HL-60 (cell line): ENCODE measurements around the gene GRAMD1A.
"Not testable (repeated sequence)": the region's sequence is repeated elsewhere in the genome, so short reads cannot be mapped to it uniquely, and the experiment has no call there.

ENCODE experiments used
- DNase-seq, 2 experiments: peaks; one replicate each; pipeline ENCODE4 v3.0.0-alpha.2; 2010 to 2020; ENCODE audit warnings: low read depth in 1 of 2, low spot score in 1 of 2
- H3K27ac ChIP-seq: fragments of 250-450 bp; sonication (Bioruptor Pico); replicated peaks from 2 replicates; pipeline ENCODE4 v1.5.1; 2020; ENCODE audit warnings: mild to moderate bottlenecking, moderate library complexity
- H3K27me3 ChIP-seq: fragments of 250-450 bp; sonication (Bioruptor Pico); 2 replicates; pipeline ENCODE4 v1.5.1; 2021; ENCODE audit warnings: mild to moderate bottlenecking, moderate library complexity; ENCODE audit not compliant: insufficient read depth, poor library complexity, severe bottlenecking
- H3K4me3 ChIP-seq: replicated peaks from 2 replicates; pipeline ENCODE4 v1.5.1; 2011; ENCODE audit warnings: mild to moderate bottlenecking, control low read depth, low read length; ENCODE audit not compliant: insufficient read depth
- GABPA ChIP-seq: IDR thresholded peaks from 2 replicates; pipeline ENCODE4 v1.6.1; 2012; ENCODE audit warnings: low read depth
- POLR2AphosphoS5 ChIP-seq: IDR thresholded peaks from 2 replicates; pipeline ENCODE4 v1.6.1; 2012; ENCODE audit warnings: low read depth
- SPI1 ChIP-seq: IDR thresholded peaks from 2 replicates; pipeline ENCODE4 v1.6.1; 2012; ENCODE audit warnings: low read depth, mild to moderate bottlenecking, borderline replicate concordance
- TF ChIP-seq, protein P1 (sequence below): IDR thresholded peaks from one replicate; pipeline ENCODE4 v1.5.1; 2011; ENCODE audit warnings: low read length, control low read depth, inconsistent platforms; ENCODE audit not compliant: insufficient read depth
- TF ChIP-seq, protein P2 (sequence below): IDR thresholded peaks from 2 replicates; pipeline ENCODE4 v1.6.1; 2012; ENCODE audit warnings: low read depth; ENCODE audit not compliant: insufficient replicate concordance

Gene GRAMD1A

DNA sequence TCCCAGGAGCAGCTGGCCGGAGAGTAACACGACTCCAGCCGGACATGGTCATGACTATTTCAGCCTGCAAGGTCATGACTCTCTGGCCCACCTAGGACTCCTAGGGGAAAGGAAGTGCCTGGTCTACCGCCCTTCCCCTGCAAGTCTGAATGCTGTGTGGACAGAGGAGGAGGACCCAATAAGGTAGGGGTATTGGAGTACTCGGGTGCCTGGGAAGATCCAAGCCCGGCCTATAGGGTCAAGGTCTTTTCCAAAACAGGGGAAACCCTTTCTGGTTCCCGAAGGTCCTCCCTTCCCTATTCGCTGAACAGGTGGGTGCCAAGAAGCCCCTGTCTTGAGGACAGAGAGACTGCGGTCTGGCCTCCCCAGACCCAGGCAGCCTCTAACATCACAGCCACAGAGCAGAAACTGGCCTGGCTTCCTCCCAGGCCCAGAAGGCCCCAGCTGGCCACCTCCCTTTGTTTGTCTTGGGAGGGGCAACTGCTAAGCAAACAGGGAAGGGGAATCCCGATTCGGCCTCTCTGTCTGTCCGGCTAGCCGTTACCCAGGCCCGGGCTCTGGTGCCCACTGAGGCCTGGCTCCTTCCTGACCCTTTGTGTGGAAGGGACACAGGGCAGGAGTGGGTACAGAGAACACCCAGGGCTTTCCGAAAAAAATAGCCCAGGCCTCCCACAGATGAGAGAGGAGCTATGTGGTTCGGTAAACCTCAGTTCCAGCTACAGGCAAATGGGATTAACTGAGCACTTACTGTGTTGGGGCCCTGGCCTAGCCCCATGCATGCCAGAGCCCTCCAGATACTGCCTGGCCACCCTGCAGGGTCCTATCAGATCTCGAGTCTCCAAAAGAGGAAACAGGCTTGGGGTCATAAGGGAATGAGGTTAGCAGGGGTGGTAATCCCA is 5.2 kb upstream of the GRAMD1A start:
- Histone ChIP-seq H3K27me3 (no peaks in the 10 kb centered on the region), H3K4me3 (no peak overlapping the region), H3K27ac (no peak overlapping the region)
- DNase-seq = no peak
- TF ChIP-seq, protein P1, sequence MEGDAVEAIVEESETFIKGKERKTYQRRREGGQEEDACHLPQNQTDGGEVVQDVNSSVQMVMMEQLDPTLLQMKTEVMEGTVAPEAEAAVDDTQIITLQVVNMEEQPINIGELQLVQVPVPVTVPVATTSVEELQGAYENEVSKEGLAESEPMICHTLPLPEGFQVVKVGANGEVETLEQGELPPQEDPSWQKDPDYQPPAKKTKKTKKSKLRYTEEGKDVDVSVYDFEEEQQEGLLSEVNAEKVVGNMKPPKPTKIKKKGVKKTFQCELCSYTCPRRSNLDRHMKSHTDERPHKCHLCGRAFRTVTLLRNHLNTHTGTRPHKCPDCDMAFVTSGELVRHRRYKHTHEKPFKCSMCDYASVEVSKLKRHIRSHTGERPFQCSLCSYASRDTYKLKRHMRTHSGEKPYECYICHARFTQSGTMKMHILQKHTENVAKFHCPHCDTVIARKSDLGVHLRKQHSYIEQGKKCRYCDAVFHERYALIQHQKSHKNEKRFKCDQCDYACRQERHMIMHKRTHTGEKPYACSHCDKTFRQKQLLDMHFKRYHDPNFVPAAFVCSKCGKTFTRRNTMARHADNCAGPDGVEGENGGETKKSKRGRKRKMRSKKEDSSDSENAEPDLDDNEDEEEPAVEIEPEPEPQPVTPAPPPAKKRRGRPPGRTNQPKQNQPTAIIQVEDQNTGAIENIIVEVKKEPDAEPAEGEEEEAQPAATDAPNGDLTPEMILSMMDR = no peak

DNA sequence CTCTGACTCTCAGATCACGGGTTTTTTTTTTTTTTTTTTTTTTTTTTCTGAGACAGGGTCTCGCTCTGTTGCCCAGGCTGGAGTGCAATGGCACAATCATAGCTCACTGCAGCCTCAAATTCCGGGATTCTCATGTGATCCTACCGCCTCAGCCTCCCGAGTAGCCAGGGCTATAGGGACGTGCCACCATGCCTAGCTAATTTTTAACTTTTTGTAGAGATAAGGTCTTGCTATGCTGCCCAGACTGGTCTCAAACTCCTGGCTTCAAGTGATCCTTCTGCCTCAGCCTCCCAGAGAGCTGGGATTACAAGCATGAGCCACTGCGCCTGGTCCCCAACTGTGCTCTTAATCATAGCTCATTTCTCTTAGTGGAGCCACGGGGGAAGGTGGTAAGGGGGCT is 4.6 kb upstream of the GRAMD1A start:
- TF ChIP-seq, protein P1 = no peak
- no peak for TF ChIP-seq POLR2AphosphoS5
- no peak for TF ChIP-seq SPI1
- no peak for DNase-seq
- no peaks in the 10 kb centered on the region for H3K27me3 ChIP-seq
- no peak overlapping the region for H3K4me3 ChIP-seq
- no peak overlapping the region for H3K27ac ChIP-seq

DNA sequence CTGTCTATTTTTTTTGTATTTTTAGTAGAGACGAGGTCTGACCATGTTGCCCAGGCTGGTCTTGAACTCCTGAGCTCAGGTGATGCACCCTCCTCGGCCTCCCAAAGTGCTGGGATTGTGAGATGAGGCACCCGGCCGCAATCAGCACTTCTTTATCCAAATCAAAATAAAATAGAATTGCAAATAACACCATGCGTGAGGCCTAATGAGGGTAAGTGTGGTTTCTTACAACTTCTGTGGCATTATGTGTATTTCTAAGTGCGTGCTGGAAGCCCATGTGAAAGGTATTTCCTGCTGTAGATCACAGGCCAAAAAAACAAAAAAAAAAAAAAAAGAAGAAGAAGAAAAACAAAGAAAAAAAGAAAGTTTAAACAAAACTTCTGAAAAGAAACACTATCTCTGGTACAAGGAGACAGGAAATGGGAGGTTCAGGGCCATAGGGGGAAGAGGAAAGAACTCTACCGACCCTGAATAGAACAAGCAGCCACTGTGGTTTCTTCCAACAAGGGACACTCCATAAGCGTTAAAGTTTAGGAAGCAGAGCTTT is 3.0 kb upstream of the GRAMD1A start:
- TF ChIP-seq SPI1 = no peak
- TF ChIP-seq, protein P2, sequence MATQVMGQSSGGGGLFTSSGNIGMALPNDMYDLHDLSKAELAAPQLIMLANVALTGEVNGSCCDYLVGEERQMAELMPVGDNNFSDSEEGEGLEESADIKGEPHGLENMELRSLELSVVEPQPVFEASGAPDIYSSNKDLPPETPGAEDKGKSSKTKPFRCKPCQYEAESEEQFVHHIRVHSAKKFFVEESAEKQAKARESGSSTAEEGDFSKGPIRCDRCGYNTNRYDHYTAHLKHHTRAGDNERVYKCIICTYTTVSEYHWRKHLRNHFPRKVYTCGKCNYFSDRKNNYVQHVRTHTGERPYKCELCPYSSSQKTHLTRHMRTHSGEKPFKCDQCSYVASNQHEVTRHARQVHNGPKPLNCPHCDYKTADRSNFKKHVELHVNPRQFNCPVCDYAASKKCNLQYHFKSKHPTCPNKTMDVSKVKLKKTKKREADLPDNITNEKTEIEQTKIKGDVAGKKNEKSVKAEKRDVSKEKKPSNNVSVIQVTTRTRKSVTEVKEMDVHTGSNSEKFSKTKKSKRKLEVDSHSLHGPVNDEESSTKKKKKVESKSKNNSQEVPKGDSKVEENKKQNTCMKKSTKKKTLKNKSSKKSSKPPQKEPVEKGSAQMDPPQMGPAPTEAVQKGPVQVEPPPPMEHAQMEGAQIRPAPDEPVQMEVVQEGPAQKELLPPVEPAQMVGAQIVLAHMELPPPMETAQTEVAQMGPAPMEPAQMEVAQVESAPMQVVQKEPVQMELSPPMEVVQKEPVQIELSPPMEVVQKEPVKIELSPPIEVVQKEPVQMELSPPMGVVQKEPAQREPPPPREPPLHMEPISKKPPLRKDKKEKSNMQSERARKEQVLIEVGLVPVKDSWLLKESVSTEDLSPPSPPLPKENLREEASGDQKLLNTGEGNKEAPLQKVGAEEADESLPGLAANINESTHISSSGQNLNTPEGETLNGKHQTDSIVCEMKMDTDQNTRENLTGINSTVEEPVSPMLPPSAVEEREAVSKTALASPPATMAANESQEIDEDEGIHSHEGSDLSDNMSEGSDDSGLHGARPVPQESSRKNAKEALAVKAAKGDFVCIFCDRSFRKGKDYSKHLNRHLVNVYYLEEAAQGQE = no peak
- TF ChIP-seq, protein P1 = no peak
- DNase-seq = no peak
- H3K27ac ChIP-seq = no peak overlapping the region
- H3K4me3 ChIP-seq = no peak overlapping the region
- no peaks in the 10 kb centered on the region for H3K27me3 ChIP-seq

DNA sequence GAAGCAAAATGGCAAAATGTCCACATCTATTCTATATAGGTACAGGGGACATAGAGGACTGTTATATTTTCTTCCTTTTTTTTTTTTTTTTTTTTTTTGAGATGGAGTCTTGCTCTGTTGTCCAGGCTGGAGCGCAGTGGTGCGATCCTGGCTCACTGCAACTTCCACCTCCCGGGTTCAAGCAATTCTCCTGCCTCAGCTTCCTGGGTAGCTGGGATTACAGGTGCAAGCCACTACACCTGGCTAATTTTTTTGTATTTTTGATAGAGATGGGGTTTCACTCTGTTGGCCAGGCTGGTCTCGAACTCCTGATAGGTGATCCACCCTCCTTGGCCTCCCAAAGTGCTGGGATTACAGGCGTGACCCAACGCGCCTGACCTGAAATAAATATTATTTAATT is 1.9 kb upstream of the GRAMD1A start:
- not testable (repeated sequence) for H3K4me3 ChIP-seq, H3K27ac ChIP-seq, DNase-seq

DNA sequence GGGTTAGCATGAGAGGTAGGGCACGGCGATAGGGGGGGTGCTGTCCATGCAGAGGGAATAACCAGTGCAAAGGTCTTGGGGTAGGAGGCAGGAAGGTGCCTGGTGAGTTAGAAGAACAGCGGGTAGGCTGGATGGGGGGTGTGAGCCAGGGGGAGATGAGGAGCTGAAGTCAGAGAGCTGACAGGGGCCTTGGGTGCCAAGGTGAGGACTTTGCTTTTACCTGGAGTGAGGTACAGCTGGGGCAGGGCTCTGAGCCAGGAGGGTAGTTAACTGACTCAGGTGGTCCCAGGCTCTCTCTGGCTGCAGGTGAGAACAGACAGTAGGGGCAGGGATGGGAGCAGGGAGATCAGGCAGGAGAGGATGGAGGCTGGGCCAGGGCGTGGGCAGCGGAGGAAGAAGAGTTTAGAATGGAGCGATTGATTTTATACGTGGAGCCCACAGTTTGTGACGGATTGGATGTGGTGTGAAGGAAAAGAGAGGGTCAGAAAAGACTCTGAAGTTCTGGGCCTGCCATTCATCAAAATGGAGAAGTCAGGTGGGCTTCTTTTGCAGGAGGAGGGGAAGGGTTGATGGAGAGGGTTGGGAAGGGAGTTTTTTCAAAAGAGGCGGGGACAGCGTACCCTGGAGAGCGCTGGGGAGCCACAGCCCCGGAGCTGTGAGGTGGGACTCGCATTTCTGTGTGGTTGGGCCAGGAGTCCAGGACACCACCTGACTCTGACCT is 1.2 kb upstream of the GRAMD1A start:
- DNase-seq = no peak
- Histone ChIP-seq H3K27me3 (no peaks in the 10 kb centered on the region), H3K27ac (peak overlapping the region; percentile 86; the same call in 1 of the 2 replicates), H3K4me3 (peak overlapping the region; percentile 88; the same call in 1 of the 2 replicates)
- TF ChIP-seq POLR2AphosphoS5 (no peak), GABPA (no peak), SPI1 (no peak)
- TF ChIP-seq, protein P2 = no peak
- TF ChIP-seq, protein P1 = no peak

More for the DNA sequence above, 1.9 kb upstream of the GRAMD1A start:
- H3K27me3 ChIP-seq = not testable (repeated sequence)
